Measurements from ENCODE around the gene OVCH1.

The OVCH1 gene, protein sequence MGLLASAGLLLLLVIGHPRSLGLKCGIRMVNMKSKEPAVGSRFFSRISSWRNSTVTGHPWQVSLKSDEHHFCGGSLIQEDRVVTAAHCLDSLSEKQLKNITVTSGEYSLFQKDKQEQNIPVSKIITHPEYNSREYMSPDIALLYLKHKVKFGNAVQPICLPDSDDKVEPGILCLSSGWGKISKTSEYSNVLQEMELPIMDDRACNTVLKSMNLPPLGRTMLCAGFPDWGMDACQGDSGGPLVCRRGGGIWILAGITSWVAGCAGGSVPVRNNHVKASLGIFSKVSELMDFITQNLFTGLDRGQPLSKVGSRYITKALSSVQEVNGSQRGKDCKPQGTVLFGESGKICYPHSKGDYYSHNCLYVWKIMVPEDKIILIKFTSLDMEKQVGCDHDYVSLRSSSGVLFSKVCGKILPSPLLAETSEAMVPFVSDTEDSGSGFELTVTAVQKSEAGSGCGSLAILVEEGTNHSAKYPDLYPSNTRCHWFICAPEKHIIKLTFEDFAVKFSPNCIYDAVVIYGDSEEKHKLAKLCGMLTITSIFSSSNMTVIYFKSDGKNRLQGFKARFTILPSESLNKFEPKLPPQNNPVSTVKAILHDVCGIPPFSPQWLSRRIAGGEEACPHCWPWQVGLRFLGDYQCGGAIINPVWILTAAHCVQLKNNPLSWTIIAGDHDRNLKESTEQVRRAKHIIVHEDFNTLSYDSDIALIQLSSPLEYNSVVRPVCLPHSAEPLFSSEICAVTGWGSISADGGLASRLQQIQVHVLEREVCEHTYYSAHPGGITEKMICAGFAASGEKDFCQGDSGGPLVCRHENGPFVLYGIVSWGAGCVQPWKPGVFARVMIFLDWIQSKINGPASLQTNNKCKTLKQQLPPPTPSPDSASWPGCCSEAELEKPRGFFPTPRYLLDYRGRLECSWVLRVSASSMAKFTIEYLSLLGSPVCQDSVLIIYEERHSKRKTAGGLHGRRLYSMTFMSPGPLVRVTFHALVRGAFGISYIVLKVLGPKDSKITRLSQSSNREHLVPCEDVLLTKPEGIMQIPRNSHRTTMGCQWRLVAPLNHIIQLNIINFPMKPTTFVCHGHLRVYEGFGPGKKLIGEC

DNA sequence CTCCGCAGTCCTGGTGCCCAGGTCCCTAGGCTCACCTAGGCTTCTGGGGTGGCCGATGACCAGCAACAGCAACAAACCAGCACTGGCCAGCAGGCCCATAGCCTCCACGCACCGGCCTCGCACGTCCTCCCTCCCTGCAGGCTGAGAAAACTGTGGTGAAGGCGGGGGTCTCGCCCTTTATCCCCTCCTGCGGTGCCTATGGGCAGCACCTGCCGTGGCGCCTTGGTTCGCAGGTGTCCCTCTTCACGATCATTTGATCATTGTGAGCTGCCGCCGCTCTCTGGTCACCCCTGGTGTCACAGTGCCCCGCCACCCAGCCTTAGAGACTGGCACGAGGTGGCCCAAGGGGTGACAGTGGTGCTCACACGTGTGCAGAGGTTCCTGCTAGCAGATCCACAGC is at the start of gene OVCH1:
OVCH1 (minus strand) TSS at position 99 of the 400 bp plus-strand sequence; CDS start at position 99, 0 bp downstream.
- no peak for DNase-seq

DNA sequence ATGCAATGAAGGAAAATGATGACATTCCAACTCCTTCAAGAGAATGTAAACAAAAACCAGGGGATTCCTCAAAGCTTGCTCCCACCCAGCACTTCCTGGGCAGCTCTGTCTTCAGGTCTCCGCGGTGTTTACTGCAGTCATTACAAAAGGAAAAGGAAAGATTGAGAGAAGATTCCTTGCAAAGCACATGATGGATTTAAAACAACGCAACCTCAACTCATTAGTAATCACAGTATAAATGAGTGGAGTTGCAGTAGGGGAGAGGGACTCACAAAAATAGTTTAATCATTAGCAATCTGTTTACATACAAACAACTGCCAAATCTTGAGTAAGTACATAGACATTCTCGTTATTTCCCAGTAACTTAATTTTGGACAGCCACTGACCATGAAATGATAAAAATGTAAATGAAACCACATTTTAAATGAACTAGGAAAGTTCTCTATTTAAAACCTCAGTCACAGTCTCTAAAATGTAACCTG is 49.7 kb upstream of the OVCH1 start:
- DNase-seq = no peak

DNA sequence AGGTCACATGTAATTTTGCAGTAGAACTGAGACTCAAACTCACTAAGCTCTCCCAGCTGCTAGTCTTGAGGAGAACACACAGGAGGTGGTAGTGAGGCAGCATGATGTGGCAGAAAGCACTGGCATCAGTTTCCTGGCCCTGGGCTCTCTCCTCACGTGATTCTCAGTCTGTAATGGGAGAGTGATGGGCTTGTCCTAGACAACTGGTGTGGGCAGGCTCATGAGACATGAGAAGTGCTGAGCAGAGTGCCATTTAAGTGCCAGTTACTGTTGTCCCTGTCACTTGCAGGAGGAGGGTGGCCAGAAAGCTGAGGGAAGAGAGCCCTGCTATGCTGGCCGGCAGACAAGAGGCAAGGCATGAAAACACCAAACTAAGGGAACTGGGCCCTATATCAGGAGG is 48.5 kb upstream of the OVCH1 start:
- no peak for DNase-seq

DNA sequence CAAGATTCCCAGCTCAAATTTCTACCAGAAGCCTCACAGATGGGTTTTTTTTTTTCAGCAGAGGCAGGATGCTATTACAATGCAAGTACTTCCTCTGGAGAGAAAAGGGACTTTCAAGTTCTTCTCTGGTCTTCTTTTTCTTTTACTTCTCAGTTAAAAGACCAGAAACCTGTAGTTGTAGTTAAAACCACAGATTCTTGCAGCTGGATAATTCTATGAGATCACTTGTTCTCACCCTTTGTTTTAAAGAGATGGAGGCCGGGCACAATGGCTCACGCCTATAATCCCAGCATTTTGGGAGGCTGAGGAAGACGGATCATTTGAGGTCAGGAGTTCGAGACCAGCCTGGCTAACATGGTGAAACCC is 47.6 kb upstream of the OVCH1 start:
- no peak for DNase-seq

DNA sequence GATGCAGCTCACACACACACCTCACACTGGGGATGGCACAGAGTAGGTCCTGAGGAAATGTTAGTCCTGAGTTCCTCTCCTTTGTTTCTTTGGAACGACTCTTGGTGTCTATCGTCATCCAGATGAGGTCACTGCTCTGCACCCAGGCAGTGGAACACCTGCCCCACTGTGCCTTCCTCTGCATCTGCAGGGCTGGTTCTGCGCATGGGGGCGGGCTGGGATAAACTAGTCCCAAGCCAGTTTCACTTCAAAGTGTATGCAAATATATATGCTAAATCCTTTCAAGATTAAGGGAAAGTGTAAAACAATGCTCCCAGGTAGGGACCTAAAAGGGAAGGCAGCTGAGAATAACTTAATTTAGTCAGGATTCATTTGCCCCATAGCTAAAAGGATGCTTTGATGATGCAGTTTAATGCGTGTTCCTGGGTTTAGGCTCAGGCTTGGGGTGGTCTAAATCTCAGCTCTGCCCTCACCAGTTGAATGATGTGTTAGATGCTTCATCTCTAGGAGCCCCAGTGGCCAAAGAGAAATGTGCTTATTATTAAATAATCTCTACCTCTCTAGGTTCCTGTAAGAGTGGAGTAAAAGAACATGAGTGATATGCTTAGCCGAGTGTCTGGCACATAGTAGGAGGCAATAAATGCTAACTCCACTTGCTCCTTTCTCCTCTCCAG is 47.1 kb upstream of the OVCH1 start:
- DNase-seq = no peak

DNA sequence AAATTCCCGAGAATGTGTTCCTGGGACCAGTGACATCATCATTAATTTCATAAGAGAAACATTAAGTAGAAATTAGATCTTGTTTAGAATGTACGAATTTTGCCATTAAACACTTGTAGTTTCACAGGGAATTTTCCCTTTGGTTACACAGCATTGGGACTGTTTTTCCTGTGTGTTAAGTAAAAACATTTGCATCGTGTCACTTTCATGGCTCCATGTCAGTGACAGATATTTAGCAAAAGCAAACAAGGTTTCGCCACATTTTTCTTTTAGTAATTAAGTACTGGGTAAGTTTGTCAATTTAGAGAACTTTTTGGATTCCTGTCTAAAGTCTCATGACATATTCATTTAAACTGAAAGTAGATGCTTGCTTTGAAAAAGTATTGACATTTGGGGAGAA is 45.5 kb upstream of the OVCH1 start:
- no peak for DNase-seq

DNA sequence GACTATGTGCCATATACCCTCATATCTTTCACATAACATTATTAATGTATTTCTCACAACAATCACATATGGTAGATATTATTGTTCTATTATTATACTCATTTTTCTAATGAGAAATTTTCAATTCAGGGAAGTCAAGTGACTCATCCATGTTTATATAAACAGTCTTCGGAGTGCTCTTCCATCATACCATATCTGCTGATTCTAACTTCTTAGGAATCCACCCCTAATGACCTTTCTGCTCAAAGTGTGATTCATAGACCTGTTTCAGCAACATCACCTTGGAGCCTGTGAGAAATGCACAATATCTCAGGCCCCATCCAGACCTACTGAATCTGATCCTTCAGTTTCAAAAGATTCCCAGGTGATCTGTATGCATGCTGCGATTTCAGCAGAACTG is 39.8 kb upstream of the OVCH1 start:
- no peak for DNase-seq

DNA sequence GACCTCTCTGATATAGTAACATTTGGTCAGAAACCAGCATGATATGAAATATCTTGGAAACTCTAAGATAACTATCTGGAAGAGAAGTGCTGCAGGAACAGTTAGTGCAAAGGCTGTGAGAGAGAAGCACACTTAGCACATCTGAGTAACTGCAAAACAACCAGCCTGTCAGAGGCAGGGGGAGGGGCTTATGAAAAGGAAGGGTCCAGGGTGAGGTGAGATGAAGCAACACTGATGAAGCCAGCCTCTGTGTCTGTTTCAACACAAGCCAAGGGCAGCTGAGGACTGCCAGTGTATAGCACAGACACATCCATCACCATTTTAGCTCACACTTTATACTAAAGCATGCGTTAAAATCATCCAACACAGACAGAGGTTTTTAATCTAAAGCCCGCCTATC is 37.4 kb upstream of the OVCH1 start:
- no peak for DNase-seq

DNA sequence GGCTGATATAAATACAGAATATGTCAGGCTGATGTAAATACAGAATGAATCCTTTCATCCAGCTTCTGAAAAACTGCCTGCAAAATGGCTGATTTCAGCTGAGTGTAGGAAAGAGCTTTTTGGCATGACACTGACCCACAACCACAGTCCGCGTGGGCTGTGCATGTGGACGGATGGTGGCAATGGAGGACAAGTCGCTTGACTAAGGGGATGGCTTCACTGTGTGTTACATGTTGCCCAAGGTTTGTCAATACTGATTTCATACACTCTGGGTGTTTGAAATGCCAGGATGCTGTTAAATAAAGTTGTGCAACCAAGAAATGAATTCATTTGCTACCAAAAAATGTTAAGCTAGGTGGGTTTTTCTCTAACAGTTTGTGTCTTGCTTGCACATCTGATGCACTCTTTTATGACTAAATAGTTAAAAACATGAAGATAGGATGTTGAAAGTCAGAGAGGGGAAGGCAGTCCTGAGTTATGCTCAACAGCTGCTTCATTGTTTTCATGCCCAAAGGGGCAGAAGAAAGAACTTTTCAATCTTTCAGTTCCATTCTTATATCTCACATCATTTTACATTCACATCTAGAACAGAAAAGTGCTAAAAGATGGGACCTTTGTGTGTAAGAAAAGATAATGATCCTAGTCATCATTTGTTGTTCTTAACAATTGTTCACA is 36.5 kb upstream of the OVCH1 start:
- DNase-seq = no peak

DNA sequence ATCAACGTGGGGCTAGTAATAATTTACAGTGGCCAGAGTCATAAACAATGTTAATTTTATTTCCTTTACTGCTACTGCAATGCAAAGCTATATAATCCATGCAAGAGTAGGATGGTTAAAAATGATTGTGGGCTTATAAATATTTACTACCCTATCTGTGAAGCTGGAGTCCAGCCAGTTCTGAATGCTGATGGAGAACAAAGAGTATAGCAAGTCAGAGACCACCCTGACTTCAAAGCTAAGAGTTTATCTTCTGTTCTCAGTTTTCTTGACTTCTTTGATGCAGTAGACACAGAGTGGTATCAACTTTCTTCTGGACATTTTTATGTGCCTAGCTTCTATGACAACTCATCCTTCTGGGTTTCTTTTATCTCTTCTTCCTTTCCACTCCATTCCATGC is 34.0 kb upstream of the OVCH1 start:
- no peak for DNase-seq

DNA sequence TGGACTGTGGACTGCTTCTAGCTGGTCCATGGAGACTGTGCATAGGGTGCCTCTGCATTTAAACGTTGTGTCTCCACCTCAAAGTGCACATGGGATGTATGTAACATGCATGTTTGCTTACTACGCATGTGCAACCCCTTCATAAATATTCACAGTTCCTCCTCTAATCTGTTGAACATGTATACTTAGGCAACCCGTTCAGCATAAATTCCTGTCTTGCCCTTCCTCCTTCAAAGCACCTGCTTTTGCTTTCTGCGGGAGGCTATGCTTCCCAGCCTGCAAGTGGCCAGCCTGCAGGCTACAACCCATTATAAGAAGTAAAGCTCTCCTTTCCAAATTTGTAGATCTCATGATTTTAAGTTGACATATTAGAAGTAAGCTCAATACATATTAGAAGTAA is 33.0 kb upstream of the OVCH1 start:
- no peak for DNase-seq

DNA sequence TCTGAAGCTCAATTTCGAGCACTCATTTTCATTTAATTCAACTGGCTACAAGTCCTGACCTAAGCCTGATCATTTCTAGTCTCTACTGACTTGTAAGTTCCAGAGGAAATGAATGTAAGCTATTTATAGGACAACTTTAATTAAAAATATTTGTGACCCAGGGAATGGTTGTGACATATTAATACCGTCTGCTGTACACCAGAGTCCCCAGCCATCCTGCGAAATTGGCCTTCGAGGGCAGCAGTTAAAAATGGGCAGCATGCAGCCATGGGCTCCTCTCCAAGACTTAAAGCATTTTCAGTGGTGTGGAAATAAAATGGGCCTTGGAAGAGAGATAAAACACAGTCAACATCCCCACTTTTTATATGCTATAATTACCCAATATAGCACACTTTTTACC is 30.7 kb upstream of the OVCH1 start:
- no peak for DNase-seq

DNA sequence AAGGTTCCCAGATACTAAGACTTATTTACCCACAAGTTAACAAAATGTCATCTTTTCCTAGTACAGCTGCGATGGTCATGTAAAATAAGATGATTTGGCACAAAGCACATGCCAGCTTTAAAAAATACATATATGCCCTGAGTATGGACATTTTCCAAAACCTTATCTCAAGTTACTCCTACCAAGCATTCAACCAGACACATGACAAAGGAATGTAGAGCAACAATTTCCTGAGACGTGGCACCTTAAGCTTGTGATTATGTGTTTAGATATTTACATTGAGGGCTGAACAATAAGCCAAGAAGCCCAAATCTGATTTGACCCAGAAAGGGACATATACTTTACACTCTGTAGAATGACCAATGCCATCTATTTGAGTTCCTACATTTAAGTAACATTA is 24.5 kb upstream of the OVCH1 start:
- DNase-seq = no peak

DNA sequence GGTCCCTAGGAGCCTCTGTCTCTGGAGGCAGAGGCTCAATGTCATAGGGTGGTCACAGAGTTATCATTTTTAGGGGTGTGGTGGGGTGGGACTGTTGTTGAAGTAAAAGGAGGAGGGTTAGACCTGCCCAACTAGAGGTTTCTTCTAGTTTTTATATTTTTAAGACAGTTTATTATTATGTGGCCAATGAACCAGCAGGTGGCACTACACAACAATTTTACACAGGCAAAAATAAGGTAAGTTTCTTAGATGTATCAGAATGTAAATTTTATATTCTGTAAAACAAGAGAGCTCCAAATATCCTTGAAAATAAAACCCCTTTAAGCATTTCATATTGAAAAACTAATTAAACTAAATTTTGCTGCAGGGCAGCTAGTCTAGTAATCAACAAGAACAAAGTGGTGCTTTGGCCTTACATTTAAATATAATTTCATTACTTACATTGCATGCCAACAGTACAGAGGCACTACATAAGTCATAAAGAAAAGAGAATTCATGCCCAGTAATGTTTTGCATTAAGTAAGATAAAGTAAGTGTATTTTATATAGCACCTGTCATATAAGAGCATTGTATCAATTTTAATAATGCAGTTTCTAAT is 22.2 kb upstream of the OVCH1 start:
- DNase-seq = peak in 3 of 56 donors; percentile 1 to 31 (median 8)

DNA sequence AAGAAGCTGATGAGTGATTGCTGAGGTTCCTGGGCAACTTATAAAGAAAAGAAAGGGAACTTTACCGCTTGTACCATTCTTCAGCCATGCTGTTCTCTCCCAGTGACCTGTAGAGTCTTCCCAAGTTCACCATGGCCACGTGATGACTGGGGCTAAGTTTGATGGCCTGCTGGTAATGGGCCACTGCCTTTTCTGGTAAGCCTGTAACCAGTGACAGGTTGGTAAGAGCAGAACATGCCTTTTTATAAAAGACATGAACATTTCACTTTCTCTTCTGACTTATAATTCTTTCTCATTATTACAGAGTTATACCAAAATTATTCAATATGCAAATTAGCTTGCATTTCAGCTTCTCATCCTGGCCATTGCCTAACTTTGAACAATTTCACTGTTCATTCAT is 20.9 kb upstream of the OVCH1 start:
- DNase-seq = no peak

DNA sequence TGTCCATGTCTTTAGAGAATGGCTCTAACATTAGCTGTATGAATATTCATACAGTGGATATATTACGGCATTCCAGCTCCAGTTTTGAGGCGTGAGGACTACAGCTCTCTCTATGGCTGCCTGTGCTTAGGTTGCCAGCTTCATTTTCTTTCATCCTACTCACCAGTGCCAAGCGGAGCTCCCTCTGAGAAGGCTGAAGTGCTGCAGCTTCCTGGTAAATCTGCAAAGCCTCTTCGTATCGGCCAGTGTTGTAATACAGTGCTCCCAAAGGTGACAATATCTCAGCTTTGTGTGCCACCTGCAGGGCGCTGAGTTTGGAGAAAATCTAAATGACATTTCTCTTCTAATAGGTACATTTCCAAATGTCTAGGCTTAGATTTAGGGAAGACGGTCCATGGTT is 19.8 kb upstream of the OVCH1 start:
- DNase-seq = peak in 9 of 56 donors; percentile 2 to 45 (median 14)

DNA sequence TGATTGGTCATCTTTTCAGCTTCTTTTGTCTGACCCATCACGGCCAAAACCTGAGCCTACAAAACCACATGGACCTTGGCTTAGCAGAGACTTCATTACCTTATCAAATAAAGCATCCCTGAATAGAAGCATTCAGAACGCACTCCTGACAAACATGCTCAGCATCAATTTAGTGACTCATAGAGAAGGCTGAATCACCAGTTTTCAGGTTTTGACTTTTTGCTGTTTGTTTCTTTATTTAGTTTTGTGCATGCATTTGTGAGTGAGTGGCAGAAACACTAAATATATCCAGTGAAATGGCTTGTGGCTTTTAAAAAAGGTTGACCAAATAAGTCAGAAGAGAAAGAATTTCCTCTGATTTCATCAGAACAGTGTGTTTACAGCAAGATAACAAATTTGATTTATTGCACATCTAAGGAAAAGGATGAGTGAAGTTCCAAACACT is 19.0 kb upstream of the OVCH1 start:
- no peak for DNase-seq

DNA sequence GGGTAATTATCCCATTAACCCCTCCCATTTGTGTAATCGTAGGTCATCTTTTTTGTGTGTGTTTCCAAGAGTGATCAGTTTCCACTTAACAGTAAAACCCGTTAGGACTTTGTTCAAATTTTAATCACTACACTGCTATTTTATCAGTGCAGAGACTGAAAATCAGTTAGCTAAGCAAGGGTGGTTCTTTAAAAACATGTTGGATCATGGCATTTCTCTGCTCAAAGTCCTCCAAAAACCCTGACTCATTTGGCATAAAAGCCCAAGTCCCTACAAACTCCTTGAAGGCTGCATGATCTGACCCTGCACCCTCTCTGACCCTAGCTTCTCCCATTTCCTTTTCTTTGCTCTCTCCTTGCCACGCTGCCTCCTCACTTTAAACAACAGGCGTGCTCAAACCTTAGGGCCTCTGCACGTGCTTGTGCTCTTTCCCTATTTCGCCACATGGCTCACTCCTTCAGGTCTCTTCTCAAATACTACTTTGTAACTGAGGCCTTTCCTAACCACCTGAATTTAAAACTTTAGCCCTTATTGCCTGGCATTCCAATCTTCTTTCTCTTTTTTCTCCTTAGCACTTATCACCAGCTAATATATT is 13.2 kb upstream of the OVCH1 start:
- DNase-seq = no peak

DNA sequence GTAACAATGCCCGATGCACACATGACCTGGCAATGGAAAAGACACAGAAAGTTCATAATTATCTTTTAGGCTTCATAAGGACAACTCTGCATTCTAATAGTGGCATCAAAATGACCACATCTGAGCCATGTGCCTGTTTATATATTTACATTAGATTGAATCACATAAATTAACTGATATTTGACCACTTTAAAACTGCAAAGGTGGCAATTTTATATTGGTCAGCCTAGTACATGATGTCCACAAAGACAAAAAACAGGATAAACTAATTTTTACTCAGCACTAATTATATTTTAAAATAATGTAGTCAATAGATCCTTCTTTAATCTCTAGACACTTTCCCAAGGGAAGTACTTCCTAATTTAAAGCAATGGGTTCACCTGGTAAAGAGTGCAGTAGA is 12.0 kb upstream of the OVCH1 start:
- no peak for DNase-seq

DNA sequence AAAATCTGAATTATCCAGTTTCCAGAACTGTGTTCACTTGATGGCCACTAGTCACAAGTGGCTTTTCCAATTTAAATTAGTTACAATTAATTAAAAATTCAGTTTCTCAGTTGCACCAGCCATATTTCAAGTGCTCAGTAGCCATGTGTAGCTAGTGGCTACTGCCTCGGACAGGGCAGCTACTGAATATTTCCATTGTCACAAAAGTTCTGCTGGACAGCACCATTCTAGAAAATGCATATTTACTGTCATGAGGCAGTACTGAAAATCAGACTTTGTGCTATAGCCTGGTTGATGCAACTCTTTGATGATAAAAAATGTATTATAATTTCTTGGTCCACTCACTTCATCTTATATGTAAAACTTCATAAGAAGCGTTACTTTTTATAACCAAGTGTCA is 11.5 kb upstream of the OVCH1 start:
- no peak for DNase-seq
